HepG2 (cell line): Measurements from ENCODE around the gene ZNF511. TPM values are rescaled to one million over a fixed set of nuclear protein-coding genes. Genes with fewer than 3 reads are reported as not detected.
A peak's percentile ranks its signal among the peaks of the same experiment; 100 is the strongest.

Experiments used
- CTCF ChIP-seq: sonication (generic); formaldehyde crosslinking; IDR thresholded peaks from 2 replicates; pipeline ENCODE4 v1.5.0; 2020; ENCODE audit warnings: mild to moderate bottlenecking, missing genetic modification reagents, moderate library complexity
- PLRG1 ChIP-seq: fragments of 450-650 bp; conservative IDR thresholded peaks from 2 replicates; pipeline ENCODE4 v1.6.1; 2016
- USF2 ChIP-seq, 2 experiments: sonication (generic) in 1 of 2; formaldehyde crosslinking in 1 of 2; IDR thresholded peaks; 2 replicates each; pipeline versions ENCODE4 v1.5.1 to v1.6.1; 2011 to 2020; ENCODE audit warnings: borderline replicate concordance in 1 of 2, low read depth in 1 of 2, low read length in 1 of 2, mild to moderate bottlenecking in 1 of 2, missing genetic modification reagents in 1 of 2, moderate library complexity in 1 of 2
- ZNF354B ChIP-seq: sonication (generic); formaldehyde crosslinking; IDR thresholded peaks from 2 replicates; pipeline ENCODE4 v1.8.0; 2022; ENCODE audit warnings: mild to moderate bottlenecking, missing genetic modification reagents
- ZNF83 ChIP-seq: sonication (generic); formaldehyde crosslinking; IDR thresholded peaks from 2 replicates; pipeline ENCODE4 v1.4.0; 2020; ENCODE audit warnings: missing genetic modification reagents, mild to moderate bottlenecking, borderline replicate concordance
- polyA plus RNA-seq, 8 experiments: library from polyadenylated mRNA; depleted of rRNA in 3 of 8; stranded (reverse) in 7 of 8; unstranded in 1 of 8; fragments of >200 nt; fragmentation: Illumina TruSeq in 4 of 8; extraction: Trizol in 4 of 8; gene quantifications; 2 replicates each; pipeline versions ENCODE4 v1.2.1 to v1.2.3, GENCODE V29; 2011 to 2016; ENCODE audit warnings: low read depth in 4 of 8, missing spikeins in 1 of 8, mixed read lengths in 1 of 8; ENCODE audit not compliant: insufficient read depth in 1 of 8
- total RNA-seq, 5 experiments: library from RNA; depleted of rRNA; stranded (reverse); fragments of >200 nt; fragmentation: Illumina TruSeq; extraction: Trizol; gene quantifications; 2 replicates each; pipeline ENCODE4 v1.2.3, GENCODE V29; 2016; ENCODE audit warnings: low read depth in 1 of 5
- TF ChIP-seq, protein P1 (sequence below): sonication (generic); formaldehyde crosslinking; conservative IDR thresholded peaks from 2 replicates; pipeline ENCODE4 v1.4.0; 2020; ENCODE audit warnings: missing genetic modification reagents
- TF ChIP-seq, protein P2 (sequence below): sonication (generic); formaldehyde crosslinking; IDR thresholded peaks from 2 replicates; pipeline ENCODE4 v1.5.1; 2020; ENCODE audit warnings: missing genetic modification reagents, mild to moderate bottlenecking, borderline replicate concordance

ZNF511 gene
- total and polyA plus RNA-seq, 2 of the 13 experiments (the other 11 are each of a cell fraction or from before 2014, with no cell fraction given) = 35.6 to 66.4 TPM

DNA sequence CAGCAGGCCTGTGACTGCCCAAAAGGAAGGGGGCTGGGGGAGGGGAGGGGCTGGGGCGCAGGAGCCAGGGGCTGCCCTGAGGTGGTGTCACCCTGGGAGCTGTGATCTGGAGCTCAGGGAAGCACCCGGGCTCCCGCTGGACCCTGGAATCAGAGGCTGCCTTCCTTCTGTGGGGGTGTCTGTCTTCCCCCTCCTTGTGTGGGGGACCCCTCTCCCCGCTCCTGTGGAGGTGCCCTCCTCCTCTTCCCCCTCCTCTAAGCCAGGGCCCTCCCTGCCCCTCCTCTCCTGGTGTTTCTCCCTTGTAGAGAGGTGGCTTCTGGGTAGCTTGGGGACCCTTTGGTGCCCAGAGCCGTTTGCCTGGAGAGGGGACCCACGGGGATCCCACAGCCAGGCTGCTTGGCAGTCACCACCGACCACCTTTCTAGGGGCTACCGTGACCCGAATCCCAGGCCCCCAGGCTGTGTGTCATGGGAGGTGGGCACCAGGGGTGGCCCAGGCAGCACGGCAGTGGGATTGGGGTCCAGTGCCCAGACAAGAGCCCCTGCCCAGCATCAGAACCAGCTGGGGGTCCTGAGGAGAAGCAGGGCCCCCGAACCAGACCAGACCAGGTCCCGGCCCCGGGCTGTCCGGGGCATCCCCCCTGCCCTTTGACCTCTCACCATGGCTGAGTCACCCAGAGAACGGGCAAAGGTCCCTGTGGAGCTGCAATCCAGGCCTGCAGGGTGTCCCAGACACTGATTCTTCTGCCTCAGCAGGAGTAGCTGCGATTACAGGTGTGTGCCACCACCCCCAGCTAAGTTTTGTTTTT is 39.2 kb downstream of the ZNF511 start (continued):
- TF ChIP-seq USF2 (IDR thresholded peaks at IDR 0.05; ENCODE audit: low read depth, low read length) (no peak), USF2 (CRISPR knock-in tag; IDR thresholded peaks at IDR 0.05; ENCODE audit: borderline replicate concordance) (no peak), ZNF354B (CRISPR knock-in tag) (no peak), CTCF (CRISPR knock-in tag) (peak; percentile 36; the same call in 1 of the 2 replicates), PLRG1 (no peak), ZNF83 (CRISPR knock-in tag) (no peak)
- TF ChIP-seq, protein P1, sequence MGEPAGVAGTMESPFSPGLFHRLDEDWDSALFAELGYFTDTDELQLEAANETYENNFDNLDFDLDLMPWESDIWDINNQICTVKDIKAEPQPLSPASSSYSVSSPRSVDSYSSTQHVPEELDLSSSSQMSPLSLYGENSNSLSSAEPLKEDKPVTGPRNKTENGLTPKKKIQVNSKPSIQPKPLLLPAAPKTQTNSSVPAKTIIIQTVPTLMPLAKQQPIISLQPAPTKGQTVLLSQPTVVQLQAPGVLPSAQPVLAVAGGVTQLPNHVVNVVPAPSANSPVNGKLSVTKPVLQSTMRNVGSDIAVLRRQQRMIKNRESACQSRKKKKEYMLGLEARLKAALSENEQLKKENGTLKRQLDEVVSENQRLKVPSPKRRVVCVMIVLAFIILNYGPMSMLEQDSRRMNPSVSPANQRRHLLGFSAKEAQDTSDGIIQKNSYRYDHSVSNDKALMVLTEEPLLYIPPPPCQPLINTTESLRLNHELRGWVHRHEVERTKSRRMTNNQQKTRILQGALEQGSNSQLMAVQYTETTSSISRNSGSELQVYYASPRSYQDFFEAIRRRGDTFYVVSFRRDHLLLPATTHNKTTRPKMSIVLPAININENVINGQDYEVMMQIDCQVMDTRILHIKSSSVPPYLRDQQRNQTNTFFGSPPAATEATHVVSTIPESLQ (CRISPR knock-in tag) = no peak
- TF ChIP-seq, protein P2, sequence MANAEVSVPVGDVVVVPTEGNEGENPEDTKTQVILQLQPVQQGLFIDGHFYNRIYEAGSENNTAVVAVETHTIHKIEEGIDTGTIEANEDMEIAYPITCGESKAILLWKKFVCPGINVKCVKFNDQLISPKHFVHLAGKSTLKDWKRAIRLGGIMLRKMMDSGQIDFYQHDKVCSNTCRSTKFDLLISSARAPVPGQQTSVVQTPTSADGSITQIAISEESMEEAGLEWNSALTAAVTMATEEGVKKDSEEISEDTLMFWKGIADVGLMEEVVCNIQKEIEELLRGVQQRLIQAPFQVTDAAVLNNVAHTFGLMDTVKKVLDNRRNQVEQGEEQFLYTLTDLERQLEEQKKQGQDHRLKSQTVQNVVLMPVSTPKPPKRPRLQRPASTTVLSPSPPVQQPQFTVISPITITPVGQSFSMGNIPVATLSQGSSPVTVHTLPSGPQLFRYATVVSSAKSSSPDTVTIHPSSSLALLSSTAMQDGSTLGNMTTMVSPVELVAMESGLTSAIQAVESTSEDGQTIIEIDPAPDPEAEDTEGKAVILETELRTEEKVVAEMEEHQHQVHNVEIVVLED (CRISPR knock-in tag) = no peak
